H9 (cell line): ENCODE results near the gene ENOSF1. TPM values are rescaled to one million over a fixed set of nuclear protein-coding genes. Genes with fewer than 3 reads are reported as not detected.

Experiments used
- DNase-seq: peaks from one replicate; pipeline ENCODE4 v3.0.0-alpha.2; 2017
- H2AFZ ChIP-seq: one replicate; pipeline ENCODE4 v1.6.1; 2013; ENCODE audit warnings: mild to moderate bottlenecking, low read length, control low read depth, moderate library complexity
- H2AK5ac ChIP-seq: 2 replicates; pipeline ENCODE4 v1.6.1; 2013; ENCODE audit warnings: low read length, control low read depth, mixed read lengths; ENCODE audit not compliant: insufficient read length
- H2BK120ac ChIP-seq: one replicate; pipeline ENCODE4 v1.6.1; 2013; ENCODE audit warnings: low read depth, mild to moderate bottlenecking, low read length, control low read depth, inconsistent platforms; ENCODE audit not compliant: poor library complexity, severe bottlenecking
- H2BK12ac ChIP-seq: 2 replicates; pipeline ENCODE4 v1.6.1; 2013; ENCODE audit warnings: low read length, control low read depth, mixed read lengths, low read depth; ENCODE audit not compliant: insufficient read length
- H2BK15ac ChIP-seq: 2 replicates; pipeline ENCODE4 v1.6.1; 2013; ENCODE audit warnings: low read depth, low read length, control low read depth
- H2BK20ac ChIP-seq: one replicate; pipeline ENCODE4 v1.6.1; 2013; ENCODE audit warnings: low read depth, mild to moderate bottlenecking, low read length, control low read depth, inconsistent platforms; ENCODE audit not compliant: poor library complexity, severe bottlenecking
- H2BK5ac ChIP-seq: 2 replicates; pipeline ENCODE4 v1.6.1; 2013; ENCODE audit warnings: low read length, control low read depth, mixed read lengths; ENCODE audit not compliant: insufficient read length
- H3K14ac ChIP-seq: 2 replicates; pipeline ENCODE4 v1.6.1; 2013; ENCODE audit warnings: low read length, control low read depth; ENCODE audit not compliant: insufficient read depth
- H3K18ac ChIP-seq: 2 replicates; pipeline ENCODE4 v1.6.1; 2013; ENCODE audit warnings: low read depth, mild to moderate bottlenecking, mixed read lengths, low read length, control low read depth; ENCODE audit not compliant: insufficient read length
- H3K23ac ChIP-seq: 2 replicates; pipeline ENCODE4 v1.6.1; 2013; ENCODE audit warnings: low read length, control low read depth, mixed read lengths, low read depth; ENCODE audit not compliant: insufficient read length
- H3K23me2 ChIP-seq: 2 replicates; pipeline ENCODE4 v1.6.1; 2013; ENCODE audit warnings: low read depth, mild to moderate bottlenecking, mixed read lengths, low read length, control low read depth; ENCODE audit not compliant: insufficient read length, poor library complexity, severe bottlenecking
- H3K27ac ChIP-seq: 2 replicates; pipeline ENCODE4 v1.5.1; 2013; ENCODE audit warnings: low read length, control low read depth, mixed read lengths, low read depth; ENCODE audit not compliant: insufficient read length
- H3K27me3 ChIP-seq: 2 replicates; pipeline ENCODE4 v1.6.1; 2013; ENCODE audit warnings: low read length, control low read depth, inconsistent platforms; ENCODE audit not compliant: insufficient read depth
- H3K4ac ChIP-seq: 2 replicates; pipeline ENCODE4 v1.6.1; 2013; ENCODE audit warnings: low read depth, mild to moderate bottlenecking, control low read depth, inconsistent platforms, low read length, moderate library complexity
- H3K4me1 ChIP-seq: 2 replicates; pipeline ENCODE4 v1.6.1; 2013; ENCODE audit warnings: low read length, control low read depth, inconsistent platforms; ENCODE audit not compliant: insufficient read depth
- H3K4me2 ChIP-seq: 2 replicates; pipeline ENCODE4 v1.6.1; 2013; ENCODE audit warnings: low read length, control low read depth, mixed read lengths; ENCODE audit not compliant: insufficient read length, insufficient read depth
- H3K56ac ChIP-seq: 2 replicates; pipeline ENCODE4 v1.6.1; 2013; ENCODE audit warnings: low read depth, mild to moderate bottlenecking, mixed read lengths, low read length, control low read depth; ENCODE audit not compliant: insufficient read length
- H3K79me1 ChIP-seq: 2 replicates; pipeline ENCODE4 v1.6.1; 2013; ENCODE audit warnings: low read depth, mild to moderate bottlenecking, moderate library complexity, low read length, control low read depth, inconsistent platforms; ENCODE audit not compliant: insufficient read depth, poor library complexity, severe bottlenecking
- H3K79me2 ChIP-seq: 2 replicates; pipeline ENCODE4 v1.6.1; 2013; ENCODE audit warnings: low read length, control low read depth, inconsistent platforms; ENCODE audit not compliant: insufficient read depth
- H3K9ac ChIP-seq: 2 replicates; pipeline ENCODE4 v1.6.1; 2013; ENCODE audit warnings: low read length, control low read depth, mixed read lengths; ENCODE audit not compliant: insufficient read length; ENCODE audit errors: extremely low read depth
- H3K9me3 ChIP-seq: one replicate; pipeline ENCODE4 v1.6.1; 2013; ENCODE audit warnings: low read depth, low read length, inconsistent platforms; ENCODE audit not compliant: control insufficient read depth
- H3T11ph ChIP-seq: one replicate; pipeline ENCODE4 v1.6.1; 2013; ENCODE audit warnings: mild to moderate bottlenecking, low read length, control low read depth, inconsistent platforms
- H4K20me1 ChIP-seq: one replicate; pipeline ENCODE4 v1.6.1; 2013; ENCODE audit not compliant: control insufficient read depth, insufficient read length, insufficient read depth
- H4K5ac ChIP-seq: 2 replicates; pipeline ENCODE4 v1.6.1; 2013; ENCODE audit warnings: low read depth, mild to moderate bottlenecking, mixed read lengths, low read length, control low read depth; ENCODE audit not compliant: insufficient read length
- H4K8ac ChIP-seq: replicated peaks from 2 replicates; pipeline ENCODE4 v1.6.1; 2013; ENCODE audit warnings: low read length, control low read depth, mixed read lengths, low read depth; ENCODE audit not compliant: insufficient read length
- H4K91ac ChIP-seq: 2 replicates; pipeline ENCODE4 v1.6.1; 2013; ENCODE audit warnings: low read depth, mild to moderate bottlenecking, moderate library complexity, mixed read lengths, low read length, control low read depth; ENCODE audit not compliant: insufficient read length
- H3K27ac Mint-ChIP-seq, 3 experiments: 2 replicates in 2 of 3; 3 replicates in 1 of 3; pipeline ENCODE4 v1.8.0; 2020 to 2021; ENCODE audit warnings: mixed read lengths in 3 of 3, mild to moderate bottlenecking in 1 of 3, moderate library complexity in 1 of 3
- H3K27me3 Mint-ChIP-seq: 2 replicates; pipeline ENCODE4 v1.8.0; 2021; ENCODE audit warnings: low read depth, mild to moderate bottlenecking, moderate library complexity, mixed read lengths
- H3K36me3 Mint-ChIP-seq, 3 experiments: 2 replicates in 2 of 3; 3 replicates in 1 of 3; pipeline ENCODE4 v1.8.0; 2020 to 2021; ENCODE audit warnings: low read depth in 3 of 3, mixed read lengths in 3 of 3; ENCODE audit not compliant: insufficient read depth in 1 of 3
- H3K4me1 Mint-ChIP-seq, 2 experiments: 2 replicates each; pipeline ENCODE4 v1.8.0; 2020; ENCODE audit warnings: mixed read lengths in 2 of 2
- H3K4me3 Mint-ChIP-seq, 2 experiments: 2 replicates in 1 of 2; 3 replicates in 1 of 2; pipeline ENCODE4 v1.8.0; 2020 to 2021; ENCODE audit warnings: mild to moderate bottlenecking in 2 of 2, mixed read lengths in 2 of 2, moderate library complexity in 1 of 2
- H3K9me3 Mint-ChIP-seq, 2 experiments: 2 replicates in 1 of 2; 3 replicates in 1 of 2; pipeline ENCODE4 v1.8.0; 2020; ENCODE audit warnings: mild to moderate bottlenecking in 2 of 2, mixed read lengths in 2 of 2, moderate library complexity in 1 of 2
- CTCF ChIP-seq: fragments of 200-600 bp; sonication (generic); conservative IDR thresholded peaks from 3 replicates; pipeline ENCODE4 v1.8.0; 2021; ENCODE audit warnings: antibody characterized with exemption, mild to moderate bottlenecking
- whole genome bisulfite sequencing: extraction: QIAGEN DNeasy Blood & Tissue Kit; methylation state at CpG from one replicate; pipeline ENCODE4 v1.1.7; 2013; ENCODE audit warnings: missing lambda C conversion rate, low lambda C conversion rate, mixed read lengths; ENCODE audit not compliant: insufficient read length; ENCODE audit errors: extremely low coverage; 5-methylcytosine and 5-hydroxymethylcytosine counted together
- total RNA-seq: library from RNA; stranded (reverse); gene quantifications from 2 replicates; pipeline ENCODE4 v1.2.1, GENCODE V29; 2021

ENOSF1 gene
- total RNA-seq, 1 experiment from 2014 or later: 40.3 TPM

GRCh38 chr18:653512-653911 is 58.9 kb downstream of the ENOSF1 start:
- Histone ChIP-seq H3K79me1 (peaks cover 3% of the 10 kb centered on the region), H4K5ac (no peak overlapping the region), H3K9ac (no peak overlapping the region), H3K23ac (no peak overlapping the region), H4K8ac (no peak overlapping the region), H2BK15ac (no peak overlapping the region), H3T11ph (no peak overlapping the region), H2AK5ac (no peak overlapping the region), H3K27me3 (no peaks in the 10 kb centered on the region), H2BK5ac (no peak overlapping the region), H3K4me1 (no peaks in the 10 kb centered on the region; the same call in 1 of the 2 replicates), H3K4ac (no peak overlapping the region), H3K27ac (no peak overlapping the region), H3K56ac (no peak overlapping the region), H3K9me3 (no peaks in the 10 kb centered on the region), H3K79me2 (no peaks in the 10 kb centered on the region), H2BK12ac (no peak overlapping the region), H4K91ac (no peak overlapping the region), H2BK120ac (no peak overlapping the region), H2AFZ (no peak overlapping the region), H4K20me1 (no peaks in the 10 kb centered on the region), H2BK20ac (no peak overlapping the region), H3K23me2 (peaks cover 2% of the 10 kb centered on the region), H3K4me2 (no peak overlapping the region), H3K18ac (no peak overlapping the region), H3K14ac (no peak overlapping the region)
- WGBS: no CpG with 5 or more reads among the region's 2 CpGs
- peaks cover 0 to 3% (median 0%) of the 10 kb centered on the region in 3 experiments; a peak in 3 of 7 replicates for H3K36me3 Mint-ChIP-seq
- H3K27me3 Mint-ChIP-seq: no peaks in the 10 kb centered on the region
- H3K4me1 Mint-ChIP-seq: peaks cover 28 to 30% of the 10 kb centered on the region in 2 experiments
- no peak for DNase-seq
- H3K9me3 Mint-ChIP-seq: no peaks in the 10 kb centered on the region
- no peak overlapping the region for H3K27ac Mint-ChIP-seq
- TF ChIP-seq CTCF: no peak; the same call in 2 of the 3 replicates
- H3K4me3 Mint-ChIP-seq: no peak overlapping the region
